Astrocyte of the cerebellum (primary cell): Measurements from ENCODE around the gene CLCA2.

Experiments used
- DNase-seq: peaks from one replicate; pipeline ENCODE4 v3.0.0-alpha.2; 2011; ENCODE audit warnings: low read depth
- H3K4me3 ChIP-seq: 2 replicates; pipeline ENCODE4 v1.5.1; 2011; ENCODE audit warnings: mild to moderate bottlenecking, low read depth, low read length, moderate library complexity
- CTCF ChIP-seq: IDR thresholded peaks from 2 replicates; pipeline ENCODE4 v1.5.1; 2012; ENCODE audit warnings: low read length, low read depth, moderate library complexity, mild to moderate bottlenecking; ENCODE audit errors: missing control alignments
- in situ Hi-C: cut with HindIII; loops from 2 replicates; pipeline ENCODE4 v1.10.0; 2017; ENCODE audit warnings: low sequenced_read_pairs

CLCA2 gene

GRCh38 chr1:86423473-86423872 is 498 bp upstream of the CLCA2 start:
- no peak overlapping the region for H3K4me3 ChIP-seq
- in situ Hi-C loops, result no loop called here
- no peak for DNase-seq
- no peak for TF ChIP-seq CTCF

GRCh38 chr1:86429122-86429725 is 5.3 kb downstream of the CLCA2 start:
- DNase-seq, result peak; percentile 29
- TF ChIP-seq CTCF, result no peak
- H3K4me3 ChIP-seq, result no peak overlapping the region
- in situ Hi-C loops, result no loop called here

- DNase-seq, result peak; percentile 87
- in situ Hi-C loops, result no loop called here
- H3K4me3 ChIP-seq, result no peak overlapping the region
- TF ChIP-seq CTCF, result no peak
Observed at GRCh38 chr1:86429835-86430234, 5.9 kb downstream of the CLCA2 start.

- TF ChIP-seq CTCF, result no peak
- no peak for DNase-seq
- in situ Hi-C loops, result no loop called here
- H3K4me3 ChIP-seq, result no peak overlapping the region
Observed at GRCh38 chr1:86430376-86430775, 6.4 kb downstream of the CLCA2 start.

GRCh38 chr1:86434059-86434458 is 10.1 kb downstream of the CLCA2 start:
- TF ChIP-seq CTCF, result no peak
- no peak for DNase-seq
- no peak overlapping the region for H3K4me3 ChIP-seq
- in situ Hi-C loops, result no loop called here

GRCh38 chr1:86435327-86435726 is 11.4 kb downstream of the CLCA2 start:
- in situ Hi-C loops, result no loop called here
- DNase-seq, result no peak
- no peak overlapping the region for H3K4me3 ChIP-seq
- TF ChIP-seq CTCF, result no peak
